HG02763 (cell line): ENCODE data around the gene PAPSS2.
"Not testable (repeated sequence)": the region's sequence is repeated elsewhere in the genome, so short reads cannot be mapped to it uniquely, and the experiment has no call there.

ENCODE experiments used
- ATAC-seq: cut with Tn5 transposase; IDR thresholded peaks from one replicate; pipeline ENCODE4 v1.9.1; 2021; ENCODE audit warnings: mild to moderate bottlenecking, moderate library complexity; ENCODE audit not compliant: unreplicated experiment

The PAPSS2 gene

DNA sequence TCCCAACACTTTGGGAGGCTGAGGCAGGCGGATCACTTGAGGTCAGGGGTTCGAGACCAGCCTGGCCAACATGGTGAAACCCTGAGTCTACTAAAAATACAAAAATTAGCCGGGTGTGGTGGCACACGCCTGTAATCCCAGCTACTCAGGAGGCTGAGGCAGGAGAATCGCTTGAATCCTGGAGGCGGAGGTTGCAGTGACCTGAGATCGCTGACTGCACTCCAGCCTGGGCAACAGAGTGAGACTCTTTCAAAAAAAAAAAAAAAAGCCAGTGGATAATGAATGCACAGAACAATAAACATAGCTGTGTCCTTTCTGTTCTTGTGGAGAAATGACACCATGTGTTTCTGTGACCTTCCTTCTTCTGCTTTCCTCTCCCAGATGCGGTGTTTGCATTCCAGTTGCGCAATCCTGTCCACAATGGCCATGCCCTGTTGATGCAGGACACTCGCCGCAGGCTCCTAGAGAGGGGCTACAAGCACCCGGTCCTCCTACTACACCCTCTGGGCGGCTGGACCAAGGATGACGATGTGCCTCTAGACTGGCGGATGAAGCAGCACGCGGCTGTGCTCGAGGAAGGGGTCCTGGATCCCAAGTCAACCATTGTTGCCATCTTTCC is 83.4 kb downstream of the PAPSS2 start:
- ATAC-seq: not testable (repeated sequence)

DNA sequence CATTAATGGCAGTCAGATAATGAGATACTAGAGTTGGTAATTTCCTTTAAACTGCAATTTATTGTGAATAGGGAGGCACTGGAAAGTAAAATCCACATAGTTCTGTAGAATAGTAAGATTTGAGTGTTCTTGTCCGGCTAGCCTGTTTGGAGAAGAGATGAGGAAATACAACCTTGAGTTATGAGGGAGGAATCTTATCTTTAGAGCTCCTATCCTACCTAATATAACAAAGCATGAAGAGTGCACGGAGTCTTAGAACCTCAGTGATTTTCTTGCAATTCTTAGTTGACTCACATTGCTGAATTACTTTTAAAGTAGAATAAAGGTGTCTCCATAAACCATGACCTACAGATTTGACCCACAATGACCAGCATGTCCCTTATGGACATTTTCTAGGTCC is 84.9 kb downstream of the PAPSS2 start:
- no peak for ATAC-seq

DNA sequence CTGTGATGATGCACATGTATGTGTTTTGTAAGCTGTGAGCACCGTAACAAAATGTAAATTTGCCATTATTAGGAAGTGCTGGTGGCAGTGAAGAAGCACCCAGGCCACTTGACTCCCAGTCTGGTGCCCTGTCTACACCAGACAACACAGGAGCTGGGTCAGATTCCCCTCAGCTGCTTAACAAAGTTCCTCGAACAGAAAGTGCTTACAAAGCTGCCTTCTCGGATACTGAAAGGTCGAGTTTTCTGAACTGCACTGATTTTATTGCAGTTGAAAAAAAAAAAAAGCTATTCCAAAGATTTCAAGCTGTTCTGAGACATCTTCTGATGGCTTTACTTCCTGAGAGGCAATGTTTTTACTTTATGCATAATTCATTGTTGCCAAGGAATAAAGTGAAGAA is 87.2 kb downstream of the PAPSS2 start:
- no peak for ATAC-seq

DNA sequence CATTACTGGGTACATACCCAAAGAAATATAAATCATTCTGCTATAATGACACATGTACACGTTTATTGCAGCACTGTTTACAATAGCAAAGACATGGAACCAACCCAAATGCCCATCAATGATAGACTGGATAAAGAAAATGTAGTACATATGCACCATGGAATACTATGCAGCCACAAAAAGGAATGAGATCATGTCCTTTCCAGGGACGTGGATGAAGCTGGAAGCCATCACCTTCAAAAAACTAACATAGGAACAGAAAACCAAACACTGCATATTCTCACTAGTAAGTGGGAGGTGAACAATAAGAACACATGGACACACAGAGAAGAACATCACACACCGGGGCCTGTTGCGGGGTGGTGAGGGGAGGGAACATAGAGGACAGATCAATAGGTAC is 88.6 kb downstream of the PAPSS2 start:
- not testable (repeated sequence) for ATAC-seq

DNA sequence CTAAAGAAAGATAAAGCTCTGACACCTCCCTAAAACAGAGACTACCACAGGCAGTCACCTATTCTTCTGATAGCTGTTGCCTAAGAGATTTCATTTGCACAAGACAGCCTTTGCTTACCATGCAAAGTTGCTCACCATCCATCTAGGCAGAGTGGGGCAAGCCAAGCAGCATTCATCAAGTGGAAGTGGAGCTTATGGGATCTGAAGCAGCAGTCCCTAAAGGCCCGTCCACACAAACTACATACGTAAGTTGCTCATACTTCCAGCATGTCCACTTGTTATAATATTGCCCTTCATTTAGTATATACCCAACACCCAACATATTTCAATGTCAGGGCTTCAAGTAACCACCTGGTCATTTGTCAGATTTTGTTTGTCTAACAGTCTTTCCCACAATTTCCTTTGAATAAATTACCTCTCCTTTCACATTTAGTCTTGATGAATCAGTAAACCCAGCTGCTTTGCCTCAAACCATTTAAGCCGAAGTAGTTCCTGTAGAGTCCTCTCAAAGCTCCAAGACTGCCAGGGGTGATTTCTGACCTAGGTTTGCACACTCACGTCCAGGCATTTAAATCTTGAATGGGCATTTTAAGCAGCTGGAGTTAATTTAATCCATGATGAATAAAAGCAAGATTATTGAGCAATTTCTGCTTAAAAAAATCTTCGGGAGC is 90.5 kb downstream of the PAPSS2 start:
- no peak for ATAC-seq

DNA sequence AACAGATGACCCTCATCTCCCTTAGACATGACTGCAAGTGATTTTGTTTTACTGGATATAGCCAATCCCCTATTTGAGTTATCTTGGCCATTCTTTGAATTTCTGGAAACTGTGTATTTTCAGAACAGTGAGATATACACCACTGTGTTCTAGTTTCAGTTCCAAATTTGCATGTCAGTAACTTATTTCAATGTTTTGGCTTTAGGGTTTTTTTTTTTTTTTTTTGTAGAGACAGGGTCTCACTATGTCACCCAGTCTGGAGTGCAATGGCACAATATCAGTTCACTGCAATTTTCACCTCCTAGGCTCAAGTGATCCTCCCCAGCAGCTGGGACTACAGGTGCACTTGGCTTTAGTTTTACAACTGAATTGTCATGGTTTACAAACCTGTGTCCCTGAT is 91.1 kb downstream of the PAPSS2 start:
- peak; percentile 63 for ATAC-seq

DNA sequence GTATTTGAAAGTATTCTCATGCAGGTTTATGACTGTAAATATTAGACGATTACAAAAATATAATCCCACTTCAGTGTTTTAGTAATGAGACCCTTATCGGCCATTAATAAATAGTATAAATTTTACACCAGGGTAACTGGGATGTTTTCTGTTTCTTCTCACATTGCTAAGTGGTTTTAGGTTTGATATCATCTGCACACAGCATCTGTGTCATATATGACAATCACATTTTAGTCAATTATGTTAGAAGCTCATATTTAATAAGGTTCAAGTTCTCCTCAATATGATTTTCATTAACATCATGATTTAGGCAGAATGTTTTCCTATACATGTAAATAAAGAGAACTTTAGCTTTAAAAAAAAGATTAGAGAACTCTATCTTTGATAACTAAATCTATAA is 91.6 kb downstream of the PAPSS2 start:
- no peak for ATAC-seq

DNA sequence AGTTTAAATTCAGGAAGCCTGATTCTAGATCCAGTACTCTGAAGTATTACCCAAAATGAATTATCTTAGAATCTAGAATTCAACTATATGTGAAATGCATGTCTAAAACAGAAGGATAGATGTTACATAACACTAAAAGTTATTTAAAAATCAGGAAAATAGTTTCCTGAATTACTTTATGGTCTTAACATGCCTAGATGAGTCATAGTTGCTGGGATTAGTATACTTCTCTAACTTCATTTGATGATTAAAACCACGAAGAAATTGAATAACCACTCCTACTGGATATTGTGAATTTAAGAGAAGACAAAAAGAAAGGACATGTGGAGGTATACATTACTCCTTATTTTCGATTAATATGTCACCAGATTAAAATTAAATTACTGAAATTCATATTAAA is 92.9 kb downstream of the PAPSS2 start:
- ATAC-seq: no peak

DNA sequence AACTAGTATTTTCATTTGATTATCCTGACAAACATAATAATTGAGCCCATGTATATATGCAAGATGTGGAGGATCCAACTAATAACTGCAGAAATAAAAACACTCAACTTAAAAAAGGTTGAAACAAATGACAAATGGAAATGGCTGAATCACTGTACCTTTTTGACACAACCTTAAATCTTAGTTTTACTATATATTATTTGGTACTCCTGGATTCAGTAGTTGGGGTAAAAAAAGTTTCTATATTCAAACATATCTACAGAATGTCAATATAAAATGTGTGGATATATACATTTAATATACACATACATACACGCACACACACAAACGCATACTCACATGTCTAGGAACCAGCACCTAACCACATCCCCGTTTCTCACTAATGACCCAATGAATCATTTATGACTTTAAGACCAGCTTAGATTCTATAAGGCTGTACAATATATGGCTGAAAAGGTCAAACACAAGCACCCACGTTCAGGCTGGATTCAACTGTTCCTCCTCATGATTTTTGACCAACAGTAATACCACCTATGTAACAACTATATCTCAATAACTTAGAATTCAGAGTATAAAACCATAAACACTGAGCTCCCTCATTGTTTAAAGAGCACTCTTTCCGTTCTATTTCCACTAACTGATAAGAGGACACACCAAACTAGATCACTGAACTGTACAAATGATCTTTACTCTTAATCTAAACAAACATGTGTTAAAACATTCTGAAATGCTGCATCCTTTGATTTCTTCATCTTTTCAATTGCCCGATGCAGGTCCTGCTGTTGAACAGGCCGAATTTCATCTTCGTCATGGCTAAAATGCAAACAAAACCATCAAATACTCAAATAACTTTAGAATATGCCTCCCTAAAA is 94.6 kb downstream of the PAPSS2 start:
- no peak for ATAC-seq

DNA sequence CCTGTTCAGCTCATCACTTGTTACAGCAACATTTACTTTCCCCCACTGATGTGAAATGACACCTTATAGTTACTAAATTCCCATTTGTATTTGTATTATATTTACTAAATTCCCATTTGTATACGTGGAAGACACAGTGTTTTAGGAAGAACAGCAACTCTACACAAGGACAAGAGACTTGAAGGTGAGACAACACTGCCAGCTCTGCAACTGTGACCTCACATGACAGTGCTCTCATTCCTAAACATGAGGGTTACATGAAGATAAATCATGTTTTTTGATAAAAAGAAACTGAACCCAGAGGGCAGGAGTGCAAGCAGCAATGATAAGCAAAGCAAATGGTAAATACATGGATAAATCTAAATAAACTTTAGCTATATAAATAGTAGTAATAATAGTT is 98.0 kb downstream of the PAPSS2 start:
- no peak for ATAC-seq

DNA sequence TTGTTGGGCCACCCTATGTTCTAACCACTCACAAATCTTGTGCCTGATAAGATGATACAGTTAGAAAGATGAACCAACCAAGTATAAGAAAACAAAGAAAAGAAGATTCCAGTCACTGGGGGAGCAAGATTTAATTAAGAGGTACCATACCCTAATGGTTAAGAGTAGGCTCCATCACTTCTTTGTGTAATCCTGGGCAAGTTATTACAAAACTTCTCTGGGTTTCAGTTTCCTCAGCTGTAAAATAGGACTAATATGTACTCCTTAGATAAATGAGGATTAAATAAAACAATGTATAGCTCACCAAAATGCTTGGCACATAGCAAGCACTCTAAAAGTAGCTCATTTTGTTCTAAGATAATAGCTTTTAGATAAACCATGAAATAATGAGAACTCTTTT is 99.9 kb downstream of the PAPSS2 start:
- no peak for ATAC-seq

DNA sequence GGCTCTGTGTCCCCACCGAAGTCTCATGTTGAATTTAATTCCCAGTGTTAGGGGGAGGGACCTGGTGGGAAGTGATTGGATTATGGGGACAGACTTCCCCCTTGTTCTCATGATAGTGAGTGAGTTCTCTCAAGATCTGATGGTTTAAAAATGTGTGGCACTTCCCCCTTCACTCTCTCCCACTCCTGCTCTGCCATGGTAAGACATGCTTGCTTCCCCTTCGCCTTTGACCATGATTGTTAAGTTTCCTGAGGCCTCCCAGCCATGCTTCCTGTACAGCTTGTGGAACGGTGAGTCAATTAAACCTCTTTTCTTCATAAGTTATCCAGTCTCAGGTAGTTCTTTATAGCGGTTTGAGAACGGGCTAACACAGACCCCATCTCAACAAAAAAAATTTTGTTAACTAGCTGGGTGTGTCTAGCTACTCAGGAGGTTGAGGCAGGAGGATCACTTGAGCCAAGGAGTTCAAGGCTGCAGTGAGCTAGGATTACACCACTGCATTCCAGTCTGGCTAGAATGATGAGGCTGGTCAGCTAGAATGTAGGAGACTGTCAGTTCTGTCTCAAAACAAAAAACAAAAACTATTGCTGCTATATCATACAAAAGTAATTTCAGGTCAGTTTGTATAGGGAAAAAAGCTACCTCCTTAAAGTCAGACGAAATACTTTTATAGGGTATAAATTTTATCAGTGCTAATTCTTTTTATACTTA is 100.7 kb downstream of the PAPSS2 start:
- ATAC-seq: no peak

DNA sequence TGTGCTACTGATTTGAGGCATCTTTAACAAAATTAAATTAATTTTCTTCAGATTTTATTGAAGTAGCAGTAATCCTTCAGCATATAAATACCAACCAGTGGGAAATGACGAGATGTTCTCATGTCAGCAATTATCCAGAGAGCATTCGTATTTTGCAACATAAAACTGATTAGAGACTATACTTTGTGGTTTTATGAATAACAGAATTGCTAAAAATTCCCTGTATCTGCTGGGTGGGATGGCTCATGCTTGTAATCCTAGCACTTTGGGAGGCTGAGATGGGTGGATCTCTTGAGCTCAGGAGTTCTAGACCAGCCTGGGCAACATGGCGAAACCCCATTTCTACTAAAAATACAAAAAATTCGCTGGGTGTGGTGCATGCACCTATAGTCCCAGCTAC is 101.5 kb downstream of the PAPSS2 start:
- ATAC-seq: no peak

DNA sequence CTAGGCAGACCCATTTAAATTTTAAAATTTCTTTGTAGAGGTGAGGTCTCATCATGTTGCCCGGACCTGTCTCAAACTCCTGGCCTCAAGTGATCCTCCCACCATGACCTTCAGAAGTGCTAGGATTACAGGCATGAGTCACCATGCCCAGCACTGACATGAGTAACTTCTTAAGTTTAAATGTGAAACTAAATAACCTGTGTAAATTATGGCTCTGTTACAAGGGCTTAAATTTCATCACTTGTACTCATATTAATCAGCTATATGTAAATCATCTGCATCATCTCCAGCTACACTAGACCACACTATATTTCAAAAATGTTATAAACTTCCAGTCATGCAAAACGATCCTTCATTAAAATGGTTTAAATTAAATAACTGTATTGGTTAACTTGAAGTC is 102.2 kb downstream of the PAPSS2 start:
- ATAC-seq: peak; percentile 44

DNA sequence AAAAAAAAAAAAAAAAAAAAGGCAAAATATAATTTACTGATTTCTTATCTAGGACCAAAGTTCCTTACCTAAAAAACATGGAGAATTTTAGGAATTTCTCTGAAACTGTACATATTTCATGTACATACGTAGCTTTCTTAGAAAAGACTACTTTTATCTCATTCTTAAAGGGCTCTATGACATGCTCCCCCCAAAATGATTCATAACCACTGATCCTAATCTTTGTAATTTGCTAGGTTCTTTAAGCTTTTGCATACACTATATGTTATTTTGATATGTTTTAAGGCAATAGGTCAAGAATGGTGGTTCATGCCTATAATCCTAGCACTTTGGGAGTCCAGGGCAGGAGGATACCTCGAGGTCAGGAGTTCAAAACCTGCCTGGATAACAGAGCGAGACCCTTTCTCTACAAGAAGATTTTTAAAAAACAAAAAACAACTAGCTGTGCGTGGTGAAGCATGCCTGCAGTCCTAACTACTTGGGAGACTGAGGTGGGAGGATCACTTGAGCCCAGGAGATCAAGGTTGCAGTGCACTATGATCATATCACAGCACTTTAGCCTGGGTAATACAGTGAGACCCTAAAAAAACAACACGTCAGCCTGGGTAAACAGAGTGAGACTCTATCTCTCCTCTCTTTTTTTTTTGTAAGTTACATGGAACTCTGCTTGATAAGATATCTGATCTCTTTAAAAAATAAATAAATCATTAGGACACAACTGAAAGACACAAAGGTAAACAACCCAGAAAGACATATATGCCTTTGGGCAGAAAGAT is 103.6 kb downstream of the PAPSS2 start:
- no peak for ATAC-seq

DNA sequence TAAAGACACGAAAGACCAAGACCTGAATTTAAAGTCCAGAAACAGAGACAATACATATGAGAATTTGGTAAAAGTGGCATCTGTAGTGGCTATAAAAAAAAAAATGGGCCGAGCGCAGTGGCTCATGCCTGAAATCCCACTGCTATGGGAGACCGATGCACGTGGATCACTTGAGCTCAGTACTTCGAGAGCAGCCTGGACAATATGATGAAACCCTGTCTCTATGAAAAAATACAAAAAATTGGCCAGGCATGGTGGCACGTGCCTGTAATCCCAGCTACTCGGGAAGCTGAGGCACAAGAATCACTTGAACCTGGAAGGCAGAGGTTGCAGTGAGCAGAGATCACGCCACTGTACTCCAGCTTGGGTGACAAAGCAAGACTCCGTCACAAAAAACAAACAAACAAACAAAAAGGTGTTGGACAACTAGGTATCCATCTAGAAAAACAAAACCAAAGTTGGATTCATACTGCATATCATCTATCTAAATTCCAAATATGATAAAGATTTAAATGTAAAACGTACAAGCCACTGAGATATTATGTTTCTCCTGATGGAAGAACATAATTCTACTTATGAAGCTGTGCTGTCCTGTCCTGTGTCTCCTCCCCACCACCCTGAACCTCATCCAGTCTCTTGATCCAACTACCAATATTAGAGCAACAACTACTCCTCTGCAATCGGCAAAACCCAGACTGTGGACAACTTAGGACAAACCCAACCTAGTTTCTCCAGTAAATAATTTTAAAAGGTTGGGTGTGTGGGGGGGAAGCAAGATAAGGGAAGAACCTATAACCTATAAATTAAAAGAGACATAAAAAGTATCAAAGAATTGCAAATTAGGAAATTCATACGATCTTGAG is 104.6 kb downstream of the PAPSS2 start:
- ATAC-seq: no peak

DNA sequence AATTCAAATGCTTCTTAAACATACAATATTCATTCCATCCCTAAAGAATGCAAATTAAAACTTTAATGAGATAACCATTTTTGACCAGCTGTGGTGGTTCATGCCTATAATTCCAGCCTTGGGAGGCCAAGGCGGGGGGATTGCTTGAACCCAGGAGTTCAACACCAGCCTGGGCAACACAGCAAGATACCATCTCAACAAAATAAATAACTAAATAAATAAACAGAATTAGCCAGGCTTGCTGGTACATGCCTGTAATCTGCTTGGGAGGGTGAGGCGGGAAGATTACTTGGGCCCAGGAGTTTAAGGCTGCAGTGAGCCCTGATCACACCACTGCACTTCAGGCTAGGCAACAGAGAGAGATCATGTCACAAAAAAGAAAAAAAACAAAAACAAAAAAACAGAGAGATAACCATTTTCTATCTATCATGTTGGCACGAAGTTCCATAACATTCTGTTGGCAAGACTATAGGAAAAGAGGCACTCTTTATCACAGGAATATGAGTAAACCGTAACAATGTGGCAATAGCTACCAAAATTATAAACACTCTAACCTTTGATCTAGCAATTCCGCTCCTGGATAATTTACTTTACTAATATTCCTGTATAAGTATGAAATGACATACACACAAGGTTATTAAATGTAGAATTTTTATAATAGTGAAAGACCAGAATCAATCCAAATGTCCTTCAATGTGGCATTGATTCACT is 106.1 kb downstream of the PAPSS2 start:
- ATAC-seq: no peak

DNA sequence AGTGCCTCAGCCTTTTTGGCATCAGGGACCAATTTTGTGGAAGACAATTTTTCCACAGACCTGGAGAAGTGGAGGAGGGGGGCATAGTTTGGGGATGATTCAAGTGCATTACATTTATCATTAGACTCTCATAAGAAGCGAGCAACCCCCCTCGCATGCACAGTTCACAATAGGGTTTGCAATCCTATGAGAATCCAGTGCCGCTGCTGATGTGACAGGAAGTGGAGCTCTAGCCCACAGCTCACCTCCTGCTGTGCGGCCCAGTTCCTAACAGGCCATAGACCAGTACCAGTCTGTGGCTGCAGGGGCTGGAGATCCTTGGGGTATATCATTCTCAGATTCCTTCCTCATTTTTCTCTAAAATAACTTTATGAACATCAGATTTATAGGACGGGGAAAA is 107.6 kb downstream of the PAPSS2 start:
- ATAC-seq: no peak

DNA sequence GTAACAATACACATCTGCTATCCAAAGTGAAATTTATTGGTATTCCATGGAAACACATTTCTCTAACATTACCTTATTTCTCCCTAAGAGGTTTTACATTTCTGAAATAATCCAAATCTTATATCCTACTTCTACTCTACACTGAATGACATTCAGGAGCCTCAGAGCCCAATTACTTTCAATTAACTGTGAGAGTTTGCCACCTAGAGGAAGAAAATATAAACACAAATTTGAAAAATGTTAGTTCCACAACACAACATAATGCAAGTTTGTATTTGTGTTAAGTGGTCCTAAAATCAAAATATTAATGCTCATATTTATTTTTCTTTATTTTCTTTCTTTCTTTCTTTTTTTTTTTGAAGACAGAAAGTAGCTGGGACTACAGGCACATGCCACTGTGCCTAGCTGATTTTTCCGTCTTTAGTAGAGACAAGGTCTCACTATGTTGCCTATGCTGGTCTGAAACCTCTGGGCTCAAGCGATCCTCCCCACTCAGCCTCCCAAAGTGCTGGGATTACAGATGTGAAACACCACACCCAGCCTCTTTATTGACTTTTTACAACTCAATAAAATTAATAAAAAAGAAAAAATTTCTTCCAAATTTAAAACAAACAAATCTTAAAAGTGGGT is 112.3 kb downstream of the PAPSS2 start:
- no peak for ATAC-seq
